ENCODE measurements around the gene DGCR8.

Gene DGCR8

DNA sequence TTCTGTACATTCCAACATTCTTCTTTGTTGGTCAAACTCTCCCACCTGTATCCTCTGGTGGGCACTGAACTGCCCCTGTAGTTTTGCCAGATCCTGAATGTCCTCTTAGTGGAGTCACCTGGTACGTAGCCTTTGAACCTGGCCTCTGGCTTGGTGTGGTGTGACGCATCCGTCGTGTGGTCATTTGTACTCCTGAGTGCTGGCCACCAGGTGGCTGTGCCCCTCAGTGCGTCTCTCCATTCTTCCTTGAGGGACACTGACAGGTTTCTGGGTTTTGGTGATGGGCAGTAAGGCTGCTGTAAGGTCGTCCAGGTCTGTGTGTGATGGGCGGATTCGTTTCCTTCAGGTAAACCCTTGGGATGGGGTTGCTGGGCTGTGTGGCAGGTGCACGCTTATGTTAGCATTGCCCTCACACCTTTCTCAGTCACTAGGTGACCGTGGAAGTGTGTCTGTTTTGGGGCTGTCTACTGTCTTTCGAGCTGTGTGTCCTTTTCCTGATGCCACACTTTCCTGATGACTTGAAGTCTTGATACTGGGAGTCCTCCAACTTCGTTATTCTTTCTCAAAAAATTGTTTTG, 22.3 kb downstream of the DGCR8 start:
- TF ChIP-seq, protein P1, sequence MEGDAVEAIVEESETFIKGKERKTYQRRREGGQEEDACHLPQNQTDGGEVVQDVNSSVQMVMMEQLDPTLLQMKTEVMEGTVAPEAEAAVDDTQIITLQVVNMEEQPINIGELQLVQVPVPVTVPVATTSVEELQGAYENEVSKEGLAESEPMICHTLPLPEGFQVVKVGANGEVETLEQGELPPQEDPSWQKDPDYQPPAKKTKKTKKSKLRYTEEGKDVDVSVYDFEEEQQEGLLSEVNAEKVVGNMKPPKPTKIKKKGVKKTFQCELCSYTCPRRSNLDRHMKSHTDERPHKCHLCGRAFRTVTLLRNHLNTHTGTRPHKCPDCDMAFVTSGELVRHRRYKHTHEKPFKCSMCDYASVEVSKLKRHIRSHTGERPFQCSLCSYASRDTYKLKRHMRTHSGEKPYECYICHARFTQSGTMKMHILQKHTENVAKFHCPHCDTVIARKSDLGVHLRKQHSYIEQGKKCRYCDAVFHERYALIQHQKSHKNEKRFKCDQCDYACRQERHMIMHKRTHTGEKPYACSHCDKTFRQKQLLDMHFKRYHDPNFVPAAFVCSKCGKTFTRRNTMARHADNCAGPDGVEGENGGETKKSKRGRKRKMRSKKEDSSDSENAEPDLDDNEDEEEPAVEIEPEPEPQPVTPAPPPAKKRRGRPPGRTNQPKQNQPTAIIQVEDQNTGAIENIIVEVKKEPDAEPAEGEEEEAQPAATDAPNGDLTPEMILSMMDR (IDR thresholded peaks at IDR 0.05): no peak
- no peak for DNase-seq (ENCODE audit: low spot score)
- no peak overlapping the region for H3K27ac ChIP-seq
- H3K4me3 ChIP-seq: no peak overlapping the region

DNA sequence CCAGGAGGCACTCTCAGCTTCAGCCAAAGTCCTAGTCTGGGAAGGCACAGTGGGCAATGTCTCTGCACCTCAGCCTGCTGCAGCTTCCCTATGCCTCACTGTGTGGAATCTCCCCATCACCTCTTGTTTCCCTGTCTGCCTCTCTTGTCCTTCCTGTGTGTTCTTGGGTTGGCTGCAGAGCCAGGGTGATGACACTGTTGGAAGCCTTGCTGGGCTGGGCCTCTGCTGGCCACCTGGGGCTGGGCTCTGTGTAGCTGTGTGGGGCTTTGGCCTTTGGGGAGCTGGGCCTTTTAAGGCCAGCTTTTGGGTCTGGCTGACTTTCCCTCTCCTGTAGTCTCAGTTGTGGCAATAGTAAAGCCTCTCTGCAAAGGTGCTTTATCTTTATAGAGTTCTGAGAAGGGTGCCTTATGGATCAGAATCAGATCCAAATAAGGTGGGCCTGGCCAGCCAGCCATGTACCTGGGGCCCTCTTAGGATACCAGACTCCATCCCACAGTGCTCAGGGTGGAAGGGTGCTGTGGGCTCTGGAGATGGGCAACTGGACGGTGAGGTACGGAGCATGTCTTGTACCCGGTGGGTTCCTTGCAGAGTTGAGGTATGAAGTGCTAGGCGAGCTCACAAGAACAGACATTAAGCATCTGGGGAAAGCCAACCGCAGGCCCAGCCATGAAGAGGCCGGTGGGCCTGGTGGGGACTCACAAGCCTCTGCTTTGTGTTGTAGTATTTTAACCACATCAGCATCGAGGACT, 25.6 kb downstream of the DGCR8 start:
- Histone ChIP-seq H3K27ac (no peak overlapping the region), H3K4me3 (no peak overlapping the region)
- TF ChIP-seq, protein P1 (IDR thresholded peaks at IDR 0.05): no peak
- no peak for DNase-seq (ENCODE audit: low spot score)

DNA sequence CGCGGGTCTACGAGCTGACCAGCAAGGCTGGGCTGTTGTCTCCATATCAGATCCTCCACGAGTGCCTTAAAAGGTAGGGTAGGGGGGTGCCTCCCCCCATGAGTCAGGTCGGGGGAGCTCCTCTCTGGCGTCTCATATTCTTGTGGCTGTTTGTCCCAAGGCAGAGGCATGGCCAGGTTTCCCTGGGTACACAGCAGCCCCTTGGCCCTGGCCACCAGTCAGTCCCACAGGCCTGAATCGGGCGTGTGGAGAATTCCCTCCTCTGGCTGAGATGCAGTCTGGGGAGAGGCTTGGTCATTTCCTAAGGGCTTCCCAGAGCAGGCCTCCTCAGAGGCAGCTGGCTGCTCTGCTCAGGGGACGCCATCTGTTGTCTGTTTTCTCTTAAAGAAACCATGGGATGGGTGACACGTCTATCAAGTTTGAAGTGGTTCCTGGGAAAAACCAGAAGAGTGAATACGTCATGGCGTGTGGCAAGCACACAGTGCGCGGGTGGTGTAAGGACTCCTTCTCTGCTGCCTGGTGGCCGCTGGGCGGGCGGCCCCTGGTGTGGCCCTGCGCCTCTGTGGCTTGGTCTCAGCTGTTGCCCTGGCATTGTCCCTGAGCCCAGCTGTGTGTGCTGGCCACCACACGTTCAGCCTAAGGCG, 26.3 kb downstream of the DGCR8 start:
- TF ChIP-seq, protein P1 (IDR thresholded peaks at IDR 0.05): no peak
- no peak overlapping the region for H3K27ac ChIP-seq
- H3K4me3 ChIP-seq: no peak overlapping the region
- DNase-seq (ENCODE audit: low spot score): no peak

DNA sequence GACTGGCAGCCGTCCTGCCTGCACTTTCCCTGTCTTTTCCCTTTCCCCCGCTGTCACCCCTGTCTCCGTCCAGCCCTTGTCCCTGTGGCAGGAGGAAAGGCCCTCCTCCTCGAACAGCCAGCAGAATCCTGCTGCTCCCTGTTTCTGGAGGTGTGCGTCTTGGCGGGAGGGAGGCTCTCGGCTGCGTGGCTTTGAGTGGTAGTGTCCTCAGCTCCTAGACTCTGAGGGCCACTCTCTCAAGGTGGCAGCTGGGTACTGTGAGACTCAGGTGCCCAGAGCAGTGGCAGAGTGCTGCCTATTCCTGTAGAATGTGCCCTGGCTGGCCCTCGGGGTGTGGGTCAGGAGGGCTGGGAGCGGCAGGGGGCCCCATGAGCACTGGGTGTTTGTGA, 26.8 kb downstream of the DGCR8 start:
- DNase-seq (ENCODE audit: low spot score): no peak
- TF ChIP-seq, protein P1 (IDR thresholded peaks at IDR 0.05): no peak
- no peak overlapping the region for H3K27ac ChIP-seq

DNA sequence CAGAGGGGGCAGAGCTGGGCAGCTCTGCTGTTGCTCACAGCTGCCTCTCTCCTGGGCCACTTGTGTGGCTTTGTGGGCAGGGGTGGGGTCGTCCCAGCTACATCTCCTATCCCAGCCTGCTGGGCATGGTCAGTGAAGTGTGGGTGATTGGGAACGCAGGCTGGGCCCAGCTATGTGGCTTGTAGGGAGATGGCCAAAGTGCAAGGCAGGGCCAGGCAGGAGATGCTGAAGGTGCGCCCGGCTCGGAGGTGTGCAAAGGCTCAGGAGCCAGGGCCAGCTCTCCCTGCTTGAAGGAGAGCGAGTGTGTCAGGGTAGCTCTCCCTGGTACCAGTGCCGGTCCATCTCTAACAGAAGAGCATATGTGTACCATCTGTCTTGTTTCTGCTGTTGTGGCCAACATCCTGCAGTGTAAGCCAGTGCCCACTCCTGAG, 27.4 kb downstream of the DGCR8 start:
- Histone ChIP-seq H3K27ac (no peak overlapping the region), H3K4me3 (no peak overlapping the region)
- no peak for DNase-seq (ENCODE audit: low spot score)
- TF ChIP-seq, protein P1 (IDR thresholded peaks at IDR 0.05): no peak

More for the DNA sequence above, 26.8 kb downstream of the DGCR8 start:
- no peak overlapping the region for H3K4me3 ChIP-seq

DNA sequence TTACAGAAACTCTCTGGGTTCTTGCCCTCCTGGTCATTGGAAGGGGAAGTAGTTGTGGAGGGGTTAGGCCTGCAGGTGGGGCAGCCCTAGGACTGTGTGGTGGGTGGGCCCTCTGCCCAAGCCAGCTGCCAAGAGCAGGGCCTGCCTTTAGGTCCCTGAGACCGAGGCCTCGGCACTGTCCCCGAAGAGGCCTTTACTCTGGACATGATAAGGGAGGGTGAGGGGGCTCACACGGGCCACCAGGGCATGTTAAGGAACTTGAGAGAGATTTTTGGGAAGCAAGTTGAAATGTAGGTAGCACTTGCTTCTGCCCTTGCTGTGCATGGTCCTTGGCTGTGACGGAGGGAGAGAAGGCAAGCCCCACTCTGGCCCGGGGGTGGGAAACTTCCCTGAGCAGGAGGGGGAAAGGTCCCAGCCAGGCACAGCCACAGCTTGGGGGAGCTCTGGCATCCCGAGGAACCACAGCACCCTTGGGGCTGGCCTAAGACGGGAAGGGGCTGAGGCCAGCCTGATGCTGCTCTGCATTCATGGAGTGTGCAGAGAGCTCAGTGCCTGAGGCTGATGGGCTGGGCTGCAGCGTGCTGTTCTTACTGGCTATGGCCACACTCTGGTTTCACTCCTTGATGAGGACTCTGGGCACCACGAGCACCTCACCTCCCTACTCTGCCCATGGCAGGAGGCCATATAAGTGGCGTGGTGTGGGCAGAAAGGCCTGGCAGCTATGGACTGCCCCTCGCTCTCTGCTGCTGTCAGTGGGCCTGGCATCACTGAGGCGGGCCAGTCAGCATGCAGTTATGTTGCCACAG, 28.1 kb downstream of the DGCR8 start:
- TF ChIP-seq, protein P1 (IDR thresholded peaks at IDR 0.05): no peak

More for the DNA sequence above, 28.1 kb downstream of the DGCR8 start:
- no peak overlapping the region for H3K27ac ChIP-seq
- H3K4me3 ChIP-seq: no peak overlapping the region
- no peak for DNase-seq (ENCODE audit: low spot score)
